WI38 (cell line): Measurements from ENCODE around the gene DPEP2NB.

ENCODE experiments used
- H3K4me3 ChIP-seq: 2 replicates; pipeline ENCODE4 v1.5.1; 2011; ENCODE audit warnings: low read depth, mild to moderate bottlenecking, control low read depth, low read length
- CTCF ChIP-seq: IDR thresholded peaks from 2 replicates; pipeline ENCODE4 v1.5.1; 2012; ENCODE audit warnings: low read depth, mild to moderate bottlenecking, control low read depth, low read length

The DPEP2NB gene

GRCh38 chr16:67988675-67989074 lies 27.0 kb downstream of the DPEP2NB start:
- H3K4me3 ChIP-seq, result no peak overlapping the region
- TF ChIP-seq CTCF, result no peak

GRCh38 chr16:67987460-67988160 lies 28.1 kb downstream of the DPEP2NB start:
- TF ChIP-seq CTCF, result no peak
- H3K4me3 ChIP-seq, result no peak overlapping the region

GRCh38 chr16:67986949-67987348 lies 28.8 kb downstream of the DPEP2NB start:
- TF ChIP-seq CTCF, result no peak
- no peak overlapping the region for H3K4me3 ChIP-seq

GRCh38 chr16:67982011-67982696 lies 33.6 kb downstream of the DPEP2NB start:
- TF ChIP-seq CTCF, result no peak
- H3K4me3 ChIP-seq, result no peak overlapping the region

- H3K4me3 ChIP-seq, result no peak within 1 kb of the TSS
- no peak for TF ChIP-seq CTCF
Observed at GRCh38 chr16:67979955-67980678, 35.6 kb downstream of the DPEP2NB start, which contains the start of gene DPEP3. Gene DPEP3, minus strand, starts transcription at chr16:67980499. Its CDS starts 119 bp downstream, at chr16:67980380.

- TF ChIP-seq CTCF, result no peak
- H3K4me3 ChIP-seq, result no peak overlapping the region
Observed at GRCh38 chr16:67977469-67978227, 38.1 kb downstream of the DPEP2NB start.
